ENCODE results near the gene APOBEC3G.

APOBEC3G gene

DNA sequence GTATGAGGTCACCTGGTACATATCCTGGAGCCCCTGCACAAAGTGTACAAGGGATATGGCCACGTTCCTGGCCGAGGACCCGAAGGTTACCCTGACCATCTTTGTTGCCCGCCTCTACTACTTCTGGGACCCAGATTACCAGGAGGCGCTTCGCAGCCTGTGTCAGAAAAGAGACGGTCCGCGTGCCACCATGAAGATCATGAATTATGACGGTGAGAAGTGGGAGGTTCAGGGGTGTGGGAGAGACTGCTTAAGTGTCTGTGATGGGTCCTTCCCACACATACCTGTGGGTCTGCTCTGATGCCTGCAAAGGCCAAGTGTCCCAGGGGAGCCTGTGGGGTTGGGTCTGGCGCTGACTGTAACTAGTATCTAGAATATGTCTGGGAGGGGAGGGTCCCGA, 3.9 kb downstream of the APOBEC3G start:
- ATAC-seq: no peak
- TF ChIP-seq RARB (CRISPR knock-in tag; IDR thresholded peaks at IDR 0.05) (no peak), ZNF8 (CRISPR knock-in tag; IDR thresholded peaks at IDR 0.05) (no peak), BACH2 (CRISPR knock-in tag; IDR thresholded peaks at IDR 0.05; ENCODE audit: borderline replicate concordance) (no peak), SNAI2 (CRISPR knock-in tag; IDR thresholded peaks at IDR 0.05) (no peak)

GRCh38 chr22:39081598-39081997, 4.5 kb downstream of the APOBEC3G start:
- ATAC-seq: no peak
- TF ChIP-seq ZC3H10 (CRISPR knock-in tag; IDR thresholded peaks at IDR 0.05): no peak
- no peak for TF ChIP-seq ZNF565 (CRISPR knock-in tag; conservative IDR thresholded peaks at IDR 0.05; ENCODE audit: low read depth)

DNA sequence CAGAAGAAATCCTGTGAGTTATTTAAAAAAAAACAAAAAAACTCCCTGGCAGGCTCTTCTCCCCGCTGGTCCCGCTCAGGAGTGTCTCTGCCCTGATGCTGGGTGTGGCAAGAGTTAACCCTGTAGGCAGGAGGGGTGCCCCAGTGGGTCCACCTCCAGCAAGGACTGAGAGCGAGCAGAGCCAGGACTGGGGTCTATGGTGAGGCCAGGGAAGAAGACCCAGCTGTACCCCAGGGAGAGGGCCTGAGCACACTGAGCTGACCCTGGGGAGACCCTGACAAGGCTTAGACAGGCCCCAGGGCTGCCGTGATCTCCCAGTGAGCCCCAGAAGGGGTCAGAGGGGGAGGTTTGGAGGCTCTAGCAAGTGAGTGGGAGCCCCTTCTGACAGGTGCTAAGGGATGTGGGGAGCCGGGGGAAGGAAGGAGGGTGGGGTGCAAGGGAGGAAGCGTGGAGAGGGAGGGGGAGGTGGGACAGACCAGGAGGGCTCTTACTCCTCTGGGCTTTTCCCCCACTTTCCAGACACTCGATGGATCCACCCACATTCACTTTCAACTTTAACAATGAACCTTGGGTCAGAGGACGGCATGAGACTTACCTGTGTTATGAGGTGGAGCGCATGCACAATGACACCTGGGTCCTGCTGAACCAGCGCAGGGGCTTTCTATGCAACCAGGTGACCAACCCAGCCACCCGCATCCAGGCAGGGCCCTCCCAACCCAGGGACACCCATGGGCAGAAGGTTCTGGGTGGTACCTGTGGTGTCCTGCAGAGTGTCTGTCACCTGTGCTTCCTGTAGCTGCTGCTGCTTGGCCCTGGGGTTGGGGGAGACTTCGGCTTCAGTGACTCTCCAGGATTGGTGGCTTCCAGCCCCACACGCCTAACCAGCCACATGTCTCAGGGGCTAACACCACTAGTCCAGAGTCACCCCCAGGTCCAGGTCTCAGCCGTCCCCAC, 6.4 kb downstream of the APOBEC3G start:
- TF ChIP-seq ZC3H10 (CRISPR knock-in tag; IDR thresholded peaks at IDR 0.05) (no peak), SNAI2 (CRISPR knock-in tag; IDR thresholded peaks at IDR 0.05) (no peak), ZFP3 (CRISPR knock-in tag; IDR thresholded peaks at IDR 0.05) (no peak), ZNF565 (CRISPR knock-in tag; conservative IDR thresholded peaks at IDR 0.05; ENCODE audit: low read depth) (no peak), ZNF70 (CRISPR knock-in tag; IDR thresholded peaks at IDR 0.05) (no peak), RARB (CRISPR knock-in tag; IDR thresholded peaks at IDR 0.05) (no peak), PATZ1 (CRISPR knock-in tag; IDR thresholded peaks at IDR 0.05; ENCODE audit: borderline replicate concordance) (no peak), CSDC2 (CRISPR knock-in tag; IDR thresholded peaks at IDR 0.05) (no peak), ARNTL (CRISPR knock-in tag; IDR thresholded peaks at IDR 0.05; ENCODE audit: borderline replicate concordance, low read depth) (no peak), ZFP30 (CRISPR knock-in tag; IDR thresholded peaks at IDR 0.05) (no peak)
- TF ChIP-seq, protein P1, sequence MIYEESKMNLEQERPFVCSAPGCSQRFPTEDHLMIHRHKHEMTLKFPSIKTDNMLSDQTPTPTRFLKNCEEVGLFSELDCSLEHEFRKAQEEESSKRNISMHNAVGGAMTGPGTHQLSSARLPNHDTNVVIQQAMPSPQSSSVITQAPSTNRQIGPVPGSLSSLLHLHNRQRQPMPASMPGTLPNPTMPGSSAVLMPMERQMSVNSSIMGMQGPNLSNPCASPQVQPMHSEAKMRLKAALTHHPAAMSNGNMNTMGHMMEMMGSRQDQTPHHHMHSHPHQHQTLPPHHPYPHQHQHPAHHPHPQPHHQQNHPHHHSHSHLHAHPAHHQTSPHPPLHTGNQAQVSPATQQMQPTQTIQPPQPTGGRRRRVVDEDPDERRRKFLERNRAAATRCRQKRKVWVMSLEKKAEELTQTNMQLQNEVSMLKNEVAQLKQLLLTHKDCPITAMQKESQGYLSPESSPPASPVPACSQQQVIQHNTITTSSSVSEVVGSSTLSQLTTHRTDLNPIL (CRISPR knock-in tag; IDR thresholded peaks at IDR 0.05; ENCODE audit: low read depth): no peak
- TF ChIP-seq, protein P2, sequence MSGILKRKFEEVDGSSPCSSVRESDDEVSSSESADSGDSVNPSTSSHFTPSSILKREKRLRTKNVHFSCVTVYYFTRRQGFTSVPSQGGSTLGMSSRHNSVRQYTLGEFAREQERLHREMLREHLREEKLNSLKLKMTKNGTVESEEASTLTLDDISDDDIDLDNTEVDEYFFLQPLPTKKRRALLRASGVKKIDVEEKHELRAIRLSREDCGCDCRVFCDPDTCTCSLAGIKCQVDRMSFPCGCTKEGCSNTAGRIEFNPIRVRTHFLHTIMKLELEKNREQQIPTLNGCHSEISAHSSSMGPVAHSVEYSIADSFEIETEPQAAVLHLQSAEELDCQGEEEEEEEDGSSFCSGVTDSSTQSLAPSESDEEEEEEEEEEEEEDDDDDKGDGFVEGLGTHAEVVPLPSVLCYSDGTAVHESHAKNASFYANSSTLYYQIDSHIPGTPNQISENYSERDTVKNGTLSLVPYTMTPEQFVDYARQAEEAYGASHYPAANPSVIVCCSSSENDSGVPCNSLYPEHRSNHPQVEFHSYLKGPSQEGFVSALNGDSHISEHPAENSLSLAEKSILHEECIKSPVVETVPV (CRISPR knock-in tag; IDR thresholded peaks at IDR 0.05): no peak
- TF ChIP-seq, protein P3, sequence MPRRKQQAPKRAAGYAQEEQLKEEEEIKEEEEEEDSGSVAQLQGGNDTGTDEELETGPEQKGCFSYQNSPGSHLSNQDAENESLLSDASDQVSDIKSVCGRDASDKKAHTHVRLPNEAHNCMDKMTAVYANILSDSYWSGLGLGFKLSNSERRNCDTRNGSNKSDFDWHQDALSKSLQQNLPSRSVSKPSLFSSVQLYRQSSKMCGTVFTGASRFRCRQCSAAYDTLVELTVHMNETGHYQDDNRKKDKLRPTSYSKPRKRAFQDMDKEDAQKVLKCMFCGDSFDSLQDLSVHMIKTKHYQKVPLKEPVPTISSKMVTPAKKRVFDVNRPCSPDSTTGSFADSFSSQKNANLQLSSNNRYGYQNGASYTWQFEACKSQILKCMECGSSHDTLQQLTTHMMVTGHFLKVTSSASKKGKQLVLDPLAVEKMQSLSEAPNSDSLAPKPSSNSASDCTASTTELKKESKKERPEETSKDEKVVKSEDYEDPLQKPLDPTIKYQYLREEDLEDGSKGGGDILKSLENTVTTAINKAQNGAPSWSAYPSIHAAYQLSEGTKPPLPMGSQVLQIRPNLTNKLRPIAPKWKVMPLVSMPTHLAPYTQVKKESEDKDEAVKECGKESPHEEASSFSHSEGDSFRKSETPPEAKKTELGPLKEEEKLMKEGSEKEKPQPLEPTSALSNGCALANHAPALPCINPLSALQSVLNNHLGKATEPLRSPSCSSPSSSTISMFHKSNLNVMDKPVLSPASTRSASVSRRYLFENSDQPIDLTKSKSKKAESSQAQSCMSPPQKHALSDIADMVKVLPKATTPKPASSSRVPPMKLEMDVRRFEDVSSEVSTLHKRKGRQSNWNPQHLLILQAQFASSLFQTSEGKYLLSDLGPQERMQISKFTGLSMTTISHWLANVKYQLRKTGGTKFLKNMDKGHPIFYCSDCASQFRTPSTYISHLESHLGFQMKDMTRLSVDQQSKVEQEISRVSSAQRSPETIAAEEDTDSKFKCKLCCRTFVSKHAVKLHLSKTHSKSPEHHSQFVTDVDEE (CRISPR knock-in tag; IDR thresholded peaks at IDR 0.05): no peak
- ATAC-seq: no peak

DNA sequence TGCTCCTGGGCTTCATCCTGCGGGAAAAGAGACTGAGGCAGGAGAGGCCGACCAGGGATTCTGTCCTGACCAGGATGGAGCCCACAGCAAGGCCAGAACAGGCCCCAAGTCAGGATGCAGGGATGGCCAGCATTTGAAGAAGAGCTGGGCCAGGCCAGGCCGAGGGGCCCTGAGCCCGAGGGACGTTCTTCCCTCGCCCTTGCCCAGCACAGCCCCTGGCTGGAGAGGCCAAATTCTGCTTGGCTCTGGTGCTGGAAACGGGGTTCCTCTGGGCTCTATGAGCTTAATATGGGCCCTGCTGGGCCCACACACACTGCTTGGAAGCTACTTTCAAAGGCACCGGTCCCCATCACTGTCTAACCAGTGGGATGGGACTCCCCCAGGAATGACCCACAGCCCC, 7.6 kb downstream of the APOBEC3G start:
- no peak for ATAC-seq
- TF ChIP-seq, protein P3 (CRISPR knock-in tag; IDR thresholded peaks at IDR 0.05): no peak
- TF ChIP-seq, protein P2 (CRISPR knock-in tag; IDR thresholded peaks at IDR 0.05): no peak
- TF ChIP-seq, protein P1 (CRISPR knock-in tag; IDR thresholded peaks at IDR 0.05; ENCODE audit: low read depth): no peak
- no peak for TF ChIP-seq ZFP3 (CRISPR knock-in tag; IDR thresholded peaks at IDR 0.05)
- no peak for TF ChIP-seq ARNTL (CRISPR knock-in tag; IDR thresholded peaks at IDR 0.05; ENCODE audit: borderline replicate concordance, low read depth)
- TF ChIP-seq OSR1 (CRISPR knock-in tag; IDR thresholded peaks at IDR 0.05): no peak
- TF ChIP-seq ZNF70 (CRISPR knock-in tag; IDR thresholded peaks at IDR 0.05): no peak
- no peak for TF ChIP-seq ISL1 (CRISPR knock-in tag; IDR thresholded peaks at IDR 0.05)
- no peak for TF ChIP-seq SNAI2 (CRISPR knock-in tag; IDR thresholded peaks at IDR 0.05)
- TF ChIP-seq ZNF8 (CRISPR knock-in tag; IDR thresholded peaks at IDR 0.05): no peak
- no peak for TF ChIP-seq CSDC2 (CRISPR knock-in tag; IDR thresholded peaks at IDR 0.05)
- TF ChIP-seq RARB (CRISPR knock-in tag; IDR thresholded peaks at IDR 0.05): no peak
- no peak for TF ChIP-seq ZNF565 (CRISPR knock-in tag; conservative IDR thresholded peaks at IDR 0.05; ENCODE audit: low read depth)
- no peak for TF ChIP-seq TOX (CRISPR knock-in tag; IDR thresholded peaks at IDR 0.05; ENCODE audit: borderline replicate concordance)

All from SK-N-SH treated with all-trans-retinoic acid at 6 μM for 48 hours (cell line).